ENCODE measurements around the gene LIM2. TPM values are rescaled to one million over a fixed set of nuclear protein-coding genes. Genes with fewer than 3 reads are reported as not detected.

LIM2 gene, protein sequence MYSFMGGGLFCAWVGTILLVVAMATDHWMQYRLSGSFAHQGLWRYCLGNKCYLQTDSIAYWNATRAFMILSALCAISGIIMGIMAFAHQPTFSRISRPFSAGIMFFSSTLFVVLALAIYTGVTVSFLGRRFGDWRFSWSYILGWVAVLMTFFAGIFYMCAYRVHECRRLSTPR
- not detected in 2 replicates for total RNA-seq

GRCh38 chr19:51387924-51388389, at the start of gene LIM2:
TSS of gene LIM2 (minus strand) at chr19:51387974. CDS start at chr19:51387443, 531 bp downstream.

DNA sequence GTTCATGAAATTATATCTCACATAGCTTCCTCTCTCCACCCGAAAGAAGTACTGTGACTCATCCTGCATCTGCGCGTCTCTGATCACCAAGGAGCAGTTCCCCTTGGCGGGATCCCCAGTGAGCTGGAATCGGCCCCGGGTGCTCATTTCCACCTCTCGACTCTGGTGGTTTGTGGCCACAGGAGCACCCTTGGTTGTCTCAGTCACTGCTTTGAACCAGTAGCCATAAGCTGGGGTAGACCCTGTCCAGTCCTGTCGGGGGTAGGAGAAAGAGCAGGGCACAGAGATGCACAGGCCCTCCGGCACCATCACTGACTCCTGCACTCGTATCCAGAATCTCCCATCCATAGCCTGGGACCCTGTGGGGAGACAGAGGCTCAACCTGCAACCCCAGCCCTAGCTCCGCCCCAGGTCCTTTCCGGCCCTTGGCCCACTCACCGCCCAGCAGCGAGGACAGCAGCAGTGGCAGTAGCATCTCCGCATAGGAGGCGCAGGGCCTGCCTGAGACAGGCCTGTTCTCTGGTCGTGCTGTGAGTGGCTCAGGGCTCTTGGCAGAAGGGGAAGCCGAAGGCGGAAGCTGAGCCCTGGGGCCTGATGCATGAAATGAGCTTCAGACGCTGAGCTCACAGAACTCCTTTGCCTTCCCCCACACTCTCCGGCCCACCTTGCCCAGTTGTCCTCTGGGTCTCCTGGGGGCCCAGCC, 29.5 kb upstream of the LIM2 start, which contains the start of gene SIGLEC10:
TSS of gene SIGLEC10 (minus strand) at position 536 of the 703 bp plus-strand sequence. CDS start at position 475, 61 bp downstream.

DNA sequence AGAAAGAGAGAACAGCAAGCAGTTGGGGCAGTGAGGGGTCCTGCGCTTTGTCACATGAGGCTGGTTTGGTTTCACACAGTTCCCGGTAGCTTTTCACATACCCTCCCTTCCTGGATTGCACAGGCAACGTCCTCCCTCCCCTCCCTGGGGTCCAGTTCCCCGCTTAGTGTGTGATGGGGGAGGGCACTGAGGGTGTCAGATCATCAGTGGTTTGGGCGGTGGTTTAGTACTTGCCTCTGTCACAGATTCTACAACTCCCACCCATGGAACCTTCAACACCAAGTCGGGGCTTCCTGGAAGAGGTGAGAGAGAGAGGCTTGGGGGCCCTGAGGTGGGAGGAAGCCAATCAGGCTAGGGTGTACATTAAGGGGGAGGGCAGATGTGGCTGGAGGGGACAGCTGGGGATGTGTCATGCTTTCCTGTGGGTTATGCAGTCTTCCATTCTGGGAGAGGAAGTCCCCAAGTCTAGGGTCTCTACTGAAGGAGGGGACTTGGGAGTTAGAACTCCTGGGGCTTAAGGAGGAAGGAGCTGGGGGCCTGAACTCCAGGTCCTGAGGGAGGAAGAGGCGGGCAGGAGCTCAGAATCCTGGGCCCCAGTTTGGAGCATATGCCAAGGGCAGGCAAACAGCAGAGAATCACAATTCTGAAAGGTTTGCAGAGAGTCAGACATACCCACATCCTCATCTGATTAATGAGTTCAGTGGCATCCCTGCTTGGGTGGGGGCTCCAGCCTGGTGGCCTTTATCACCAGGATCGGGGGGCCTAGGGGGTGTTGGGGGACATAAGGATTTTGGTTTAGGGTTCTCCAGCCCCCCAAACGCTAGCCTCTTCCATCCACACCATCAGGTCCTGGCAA, 14.9 kb downstream of the LIM2 start, which contains the start of gene NKG7:
TSS of gene NKG7 (minus strand) at position 6 of the 856 bp plus-strand sequence. CDS start 119 bp downstream, outside the sequence.

GRCh38 chr19:51368366-51369282, 19.1 kb downstream of the LIM2 start, which contains the start of gene CLDND2:
TSS of gene CLDND2 (minus strand) at chr19:51369003. CDS start at chr19:51368577, 426 bp downstream.

DNA sequence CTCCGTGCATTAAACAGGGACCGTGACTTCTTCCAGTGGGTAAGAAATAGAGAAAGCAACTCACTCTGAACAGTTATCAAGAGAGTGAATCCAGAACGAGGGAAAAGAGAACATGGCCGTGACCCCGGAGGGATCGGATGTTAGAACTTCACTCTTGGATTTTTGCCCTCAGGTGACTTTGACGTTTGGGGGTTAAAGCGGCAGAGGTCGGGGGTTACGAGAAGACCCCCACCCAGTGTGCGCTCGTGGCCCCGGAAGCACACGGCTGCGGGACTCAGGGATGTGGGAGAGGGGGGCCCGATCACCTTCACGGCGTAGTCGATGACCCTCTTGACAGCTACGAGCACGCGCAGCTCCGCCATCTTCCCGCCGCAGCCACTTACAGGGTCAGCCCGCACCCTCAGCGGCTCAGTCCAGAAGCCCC, 21.8 kb downstream of the LIM2 start, which contains the start of gene ETFB:
TSS of gene ETFB (minus strand) at position 424 of the 424 bp plus-strand sequence. CDS start at position 362, 62 bp downstream.

GRCh38 chr19:51341976-51342580, 45.7 kb downstream of the LIM2 start, which contains the start of gene VSIG10L:
TSS of gene VSIG10L (minus strand) at chr19:51342139. CDS start at chr19:51342124, 15 bp downstream.

Other genes with a start within 250 kb of the LIM2 start
- not detected in 2 replicates for gene SIGLEC7, start 245.7 kb downstream of the LIM2 start, total RNA-seq
- gene CD33, start 162.9 kb downstream of the LIM2 start, total RNA-seq: not detected in 2 replicates
- not detected in 2 replicates for gene SIGLECL1, start 136.9 kb downstream of the LIM2 start, total RNA-seq
- under 0.01 and 1.8 TPM in 2 replicates for gene IGLON5, start 76.3 kb downstream of the LIM2 start, total RNA-seq
- gene VSIG10L, start 45.8 kb downstream of the LIM2 start, total RNA-seq: 0.91 and 1.8 TPM in 2 replicates
- gene ETFB, start 21.6 kb downstream of the LIM2 start, total RNA-seq: 103 and 128 TPM in 2 replicates
- gene CLDND2, start 19.0 kb downstream of the LIM2 start, total RNA-seq: not detected in 2 replicates
- gene NKG7, start 15.3 kb downstream of the LIM2 start, total RNA-seq: not detected in 2 replicates
- gene C19orf84, start 2.6 kb upstream of the LIM2 start, total RNA-seq: not detected in 2 replicates
- not detected in 2 replicates for gene SIGLEC10, start 29.7 kb upstream of the LIM2 start, total RNA-seq
- gene SIGLEC8, start 70.5 kb upstream of the LIM2 start, total RNA-seq: not detected in 2 replicates
- not detected in 2 replicates for gene CEACAM18, start 90.6 kb upstream of the LIM2 start, total RNA-seq
- gene SIGLEC12, start 113.8 kb upstream of the LIM2 start, total RNA-seq: not detected in 2 replicates
- gene SIGLEC6, start 143.7 kb upstream of the LIM2 start, total RNA-seq: not detected in 2 replicates
- 2.8 and 4.6 TPM in 2 replicates for gene ZNF175, start 183.3 kb upstream of the LIM2 start, total RNA-seq
- gene SIGLEC5, start 242.4 kb upstream of the LIM2 start, total RNA-seq: not detected in 2 replicates